TTC549 (cell line): ENCODE measurements around the gene RALGAPB.
"Not testable (repeated sequence)": the region's sequence is repeated elsewhere in the genome, so short reads cannot be mapped to it uniquely, and the experiment has no call there.

Experiments
- FAIRE-seq: peaks from 2 replicates; lab custom pipeline; 2012; peaks lifted over from hg19 to GRCh38; lab: Jason Lieb, UNC

Gene RALGAPB

DNA sequence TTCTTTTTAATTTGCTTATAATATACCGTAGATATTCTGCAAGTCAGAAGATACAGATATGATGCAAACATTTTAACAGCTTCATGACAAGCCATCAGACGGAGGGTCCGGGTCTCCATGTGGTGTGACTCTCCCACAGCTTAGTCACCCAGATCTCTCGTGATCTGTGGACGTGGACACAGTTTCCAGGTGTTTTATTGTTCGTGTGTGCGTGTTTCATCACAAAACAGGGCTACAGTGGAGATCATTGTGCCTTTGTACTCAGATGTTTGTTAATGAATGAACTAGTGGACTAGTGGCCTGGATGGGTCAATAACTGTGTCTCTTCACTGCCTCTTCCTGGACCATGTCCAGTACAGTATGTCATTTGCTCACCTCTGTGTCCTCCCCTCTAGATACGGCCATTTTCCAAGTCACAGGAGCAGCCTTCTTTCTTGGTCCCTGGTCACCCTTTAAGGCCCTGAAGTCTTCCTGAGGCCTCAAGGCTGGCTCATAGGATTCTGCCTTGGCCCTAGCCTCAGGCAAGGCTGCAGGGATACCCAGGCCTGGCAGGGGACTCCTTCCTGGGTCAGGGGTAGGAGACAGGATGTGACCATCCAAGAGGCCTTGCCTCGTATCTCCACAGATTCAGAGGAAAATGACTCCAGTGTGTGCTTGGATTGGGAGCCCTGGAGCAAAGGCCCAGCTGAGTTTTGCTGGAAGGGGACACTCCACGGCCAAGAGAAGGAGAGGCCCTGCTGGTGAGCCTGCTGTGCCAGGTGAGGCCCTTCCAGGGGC is 112.9 kb downstream of the RALGAPB start:
- no peak for FAIRE-seq

DNA sequence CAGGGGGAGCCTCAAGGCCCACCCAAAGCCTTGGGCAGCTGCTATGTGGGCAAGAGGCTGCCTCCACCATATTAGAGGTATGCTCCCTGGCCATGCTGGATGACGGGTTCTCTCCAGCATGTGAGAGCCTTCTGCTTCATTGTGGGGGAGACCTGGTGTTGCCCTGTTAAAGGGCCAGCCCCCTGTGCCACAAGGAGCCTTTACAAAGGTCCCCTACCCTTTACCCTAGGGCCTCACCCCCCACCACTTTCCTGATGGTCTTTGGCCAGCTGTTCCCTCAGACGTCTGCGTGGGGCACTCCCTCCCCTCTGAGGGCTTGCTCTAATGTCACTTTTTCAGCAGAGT is 113.5 kb downstream of the RALGAPB start:
- FAIRE-seq, result no peak

DNA sequence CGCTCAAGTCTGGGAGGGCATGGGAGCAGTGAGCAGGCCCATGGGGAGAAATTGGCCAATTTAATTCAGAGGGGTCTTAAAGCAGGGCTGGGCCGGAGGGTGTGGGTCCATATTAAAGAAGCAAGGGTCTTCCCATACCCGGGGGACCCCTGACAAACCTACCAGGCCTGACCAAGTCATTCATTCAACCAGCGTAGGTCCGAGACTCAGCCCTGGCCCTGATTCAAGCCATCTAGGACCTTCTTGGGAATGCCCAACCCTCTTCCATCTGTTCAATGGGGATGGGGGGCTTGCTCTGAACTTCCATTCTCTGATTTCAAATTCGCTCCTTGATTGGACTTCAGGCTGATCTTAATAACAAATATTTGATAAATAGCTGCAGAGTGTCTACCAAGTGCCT is 115.7 kb downstream of the RALGAPB start:
- no peak for FAIRE-seq

DNA sequence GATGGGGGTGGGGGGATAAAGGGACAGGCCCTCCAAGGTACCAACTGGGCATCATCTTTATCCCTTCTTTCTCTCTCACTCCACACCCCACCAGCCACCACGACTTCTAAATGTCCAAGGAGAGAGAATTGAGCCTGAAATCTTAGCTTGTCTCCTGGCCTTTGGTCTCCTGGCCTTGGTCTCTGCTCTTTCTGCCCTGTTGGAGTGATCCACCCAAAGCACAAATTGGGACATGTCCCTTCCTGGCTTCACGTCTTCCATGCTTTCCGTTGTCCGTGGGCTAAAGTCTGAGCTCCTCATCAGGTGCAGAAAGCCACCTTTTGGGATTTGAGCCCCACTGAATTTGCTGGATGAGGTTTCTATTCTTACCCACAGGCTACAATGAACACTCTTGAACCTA is 116.7 kb downstream of the RALGAPB start:
- no peak for FAIRE-seq

DNA sequence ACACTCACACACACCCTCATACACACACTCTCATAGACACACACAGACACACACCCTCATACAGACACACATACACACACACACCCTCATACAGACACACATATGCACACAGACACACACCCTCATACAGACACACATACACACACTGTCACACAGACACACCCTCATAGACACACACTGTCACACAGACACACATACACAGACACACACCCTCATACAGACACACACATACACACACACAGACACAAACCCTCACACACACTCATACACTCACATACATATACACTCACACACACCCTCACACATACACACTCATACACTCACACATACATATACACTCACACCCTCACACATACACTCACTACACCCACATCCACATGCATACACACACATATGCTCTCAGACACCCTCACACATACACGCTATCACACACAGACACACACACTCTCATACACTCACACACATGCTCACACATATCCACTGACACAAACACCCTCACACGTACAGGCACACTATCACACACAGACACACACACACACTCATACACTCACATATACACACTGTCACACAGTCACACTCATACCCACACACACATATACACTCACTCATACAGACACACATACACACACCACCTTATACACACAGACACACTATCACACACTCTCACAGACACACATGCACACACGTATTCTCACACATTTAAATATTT is 117.5 kb downstream of the RALGAPB start:
- no peak for FAIRE-seq

DNA sequence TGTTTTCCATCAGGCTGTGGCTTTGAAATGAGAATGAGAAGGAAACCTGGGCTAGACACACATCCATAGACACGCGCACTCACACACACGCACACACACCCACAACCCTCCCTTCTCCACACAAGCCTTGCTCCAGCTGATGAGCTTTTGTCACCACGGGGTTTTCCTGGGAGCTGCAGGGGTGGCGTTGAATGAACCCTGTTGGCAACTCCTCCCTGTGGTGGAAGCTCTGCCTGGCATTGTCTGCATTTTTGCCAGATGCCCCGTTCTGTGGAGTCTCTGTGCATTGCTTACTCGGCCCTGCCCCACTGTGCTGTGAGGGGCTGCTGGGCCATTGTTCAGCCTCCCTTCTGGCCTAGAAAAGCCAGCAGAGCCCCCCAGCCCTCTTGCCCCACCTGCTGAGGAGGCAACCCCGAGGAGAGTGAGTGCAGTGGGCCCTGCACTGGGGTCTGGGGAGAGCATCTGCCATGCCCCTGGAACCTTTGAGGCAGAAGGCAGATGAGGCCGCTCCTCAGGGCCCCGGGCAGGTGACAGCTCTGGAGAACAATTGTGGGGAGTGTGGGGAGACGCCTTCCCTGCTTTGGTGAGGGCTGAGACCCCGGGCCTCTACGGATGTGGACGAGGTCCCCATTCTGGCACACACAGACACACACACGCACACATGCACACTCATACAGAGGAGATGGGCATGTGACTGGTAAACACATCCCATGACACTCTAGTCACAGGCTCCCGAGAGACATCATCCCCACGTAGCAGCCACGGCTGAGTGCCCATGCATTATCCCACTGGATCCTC is 118.2 kb downstream of the RALGAPB start:
- no peak for FAIRE-seq

DNA sequence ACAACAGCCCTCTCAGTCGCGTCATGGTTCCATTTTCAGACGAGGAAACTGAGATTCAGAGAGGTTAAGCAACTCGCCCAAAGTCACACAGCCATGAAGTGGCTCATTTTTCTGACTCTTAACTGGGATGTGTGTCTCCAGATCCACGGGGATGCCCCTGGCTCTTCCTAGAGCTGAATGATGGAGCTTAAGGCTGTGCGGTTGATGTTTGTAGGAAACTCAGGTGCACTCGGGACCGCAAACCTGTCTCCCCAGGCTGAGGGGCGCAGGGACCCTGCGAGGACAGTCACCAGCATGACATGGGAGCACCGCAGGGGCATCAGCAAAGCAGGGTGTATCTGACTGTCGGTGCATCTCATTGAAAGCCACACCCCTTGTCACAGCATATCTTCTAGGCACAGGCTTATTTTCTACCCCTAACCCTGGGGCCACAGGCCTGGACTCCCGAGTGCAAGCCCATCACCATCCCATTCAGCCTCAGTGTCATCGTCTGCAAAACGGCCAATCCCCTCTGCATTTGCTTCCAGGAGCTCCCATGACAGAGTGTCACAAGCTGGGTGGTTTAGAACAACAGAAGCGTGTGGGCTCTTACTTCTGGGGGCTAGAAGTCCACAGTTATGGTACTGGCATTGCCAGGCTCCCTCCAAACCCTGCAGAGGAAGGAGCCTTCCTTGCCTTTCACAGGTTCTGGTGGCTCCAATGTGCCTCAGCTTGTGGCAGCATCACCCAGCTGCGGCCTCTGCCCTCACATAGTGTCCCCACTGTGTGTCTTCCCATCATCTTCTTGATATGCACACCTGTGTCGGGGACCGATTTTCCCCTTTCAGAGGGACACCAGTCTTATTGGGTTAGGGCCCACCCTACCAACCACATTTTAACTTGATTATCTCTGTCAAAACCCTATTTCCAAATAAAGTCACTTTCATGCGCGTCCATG is 119.1 kb downstream of the RALGAPB start:
- FAIRE-seq, result no peak

DNA sequence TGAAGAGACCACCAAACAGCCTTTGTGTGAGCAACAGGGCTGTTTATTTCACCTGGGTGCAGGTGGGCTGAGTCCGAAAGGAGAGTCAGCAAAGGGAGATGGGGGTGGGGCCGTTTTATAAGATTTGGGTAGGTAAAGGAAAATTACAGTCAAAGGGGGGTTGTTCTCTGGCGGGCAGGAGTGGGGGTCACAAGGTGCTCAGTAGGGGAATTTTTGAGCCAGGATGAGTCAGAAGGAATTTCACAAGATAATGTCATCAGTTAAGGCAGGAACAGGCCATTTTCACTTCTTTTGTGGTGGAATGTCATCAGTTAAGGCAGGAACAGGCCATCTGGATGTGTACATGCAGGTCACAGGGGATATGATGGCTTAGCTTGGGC is 119.8 kb downstream of the RALGAPB start:
- FAIRE-seq, result not testable (repeated sequence)

DNA sequence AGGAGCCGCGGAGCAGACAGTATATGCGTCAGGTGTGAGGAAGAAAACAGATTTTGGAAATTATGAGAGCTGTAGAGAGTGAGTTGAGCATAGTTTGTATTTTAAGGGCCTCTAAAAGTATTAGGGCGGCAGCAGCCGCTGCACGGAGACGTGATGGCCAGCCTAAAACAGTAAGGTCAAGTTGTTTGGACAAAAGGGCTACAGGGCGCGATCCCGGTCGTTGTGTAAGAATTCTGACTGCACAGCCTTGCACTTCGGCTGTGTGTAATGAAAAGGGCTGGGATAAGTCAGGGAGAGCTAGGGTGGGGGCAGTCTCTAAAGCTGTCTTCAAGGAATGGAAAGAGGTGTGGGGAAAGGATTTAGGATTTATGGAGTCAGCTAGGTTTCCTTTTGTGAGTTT is 121.6 kb downstream of the RALGAPB start:
- FAIRE-seq, result not testable (repeated sequence)

DNA sequence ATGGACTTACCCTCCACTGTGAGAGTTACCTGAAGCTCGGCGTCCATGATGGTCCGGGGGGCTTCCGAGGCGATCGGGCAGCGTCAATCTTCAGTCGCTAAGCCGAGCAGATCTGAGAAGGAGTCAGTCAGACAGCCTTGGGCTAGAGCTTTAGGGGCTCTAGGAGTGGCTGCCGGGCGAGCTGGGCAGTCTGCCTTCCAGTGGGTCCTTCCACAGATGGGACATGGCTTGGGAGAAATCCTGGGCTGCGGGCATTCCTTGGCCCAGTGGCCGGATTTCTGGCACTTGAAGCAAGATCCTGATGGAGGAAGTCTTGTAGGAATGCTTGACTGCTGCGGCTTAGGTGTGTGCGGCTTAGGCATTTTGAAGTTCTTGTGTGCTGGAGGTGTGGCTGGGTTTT is 123.2 kb downstream of the RALGAPB start:
- FAIRE-seq, result not testable (repeated sequence)

DNA sequence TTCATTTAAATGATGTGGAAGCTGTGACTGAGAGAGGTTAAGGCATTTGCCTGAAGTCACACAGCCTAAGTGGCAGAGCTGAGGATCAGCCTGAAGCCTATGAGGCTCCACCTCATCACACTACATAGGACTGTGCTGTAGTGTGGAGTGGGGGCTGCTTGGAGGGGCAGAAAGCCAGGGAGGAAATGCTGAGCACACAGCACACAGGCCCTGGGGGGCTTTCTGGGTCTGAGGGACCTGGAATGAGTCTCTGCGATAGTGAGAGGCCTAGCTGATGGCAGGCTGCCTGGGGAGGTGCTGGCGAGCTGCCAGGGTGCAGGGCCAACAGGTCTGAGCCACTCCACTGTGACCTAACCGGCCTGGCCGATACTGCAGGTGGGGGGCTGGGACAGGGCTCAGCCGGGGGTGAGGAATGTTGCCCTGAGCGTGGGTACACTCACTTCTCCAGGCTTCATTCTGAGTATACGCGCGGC is 126.8 kb downstream of the RALGAPB start:
- no peak for FAIRE-seq

DNA sequence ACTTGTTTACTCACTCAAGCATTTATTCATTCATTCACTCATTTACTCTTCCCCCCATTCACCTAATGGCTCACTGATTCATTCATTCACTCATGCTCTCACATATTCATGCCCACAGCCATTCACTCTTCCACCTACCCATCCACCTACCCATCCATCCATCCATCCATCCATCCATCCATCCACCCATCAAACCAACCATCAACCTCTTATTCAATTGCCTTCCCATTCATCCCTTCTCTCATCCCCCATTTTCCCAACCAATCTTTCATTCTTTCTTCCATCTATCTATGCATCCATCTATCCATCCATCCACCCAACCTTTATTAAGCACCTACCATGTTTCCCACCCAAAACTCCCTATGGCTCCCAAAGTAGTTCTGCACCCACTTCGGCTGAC is 127.4 kb downstream of the RALGAPB start:
- no peak for FAIRE-seq

DNA sequence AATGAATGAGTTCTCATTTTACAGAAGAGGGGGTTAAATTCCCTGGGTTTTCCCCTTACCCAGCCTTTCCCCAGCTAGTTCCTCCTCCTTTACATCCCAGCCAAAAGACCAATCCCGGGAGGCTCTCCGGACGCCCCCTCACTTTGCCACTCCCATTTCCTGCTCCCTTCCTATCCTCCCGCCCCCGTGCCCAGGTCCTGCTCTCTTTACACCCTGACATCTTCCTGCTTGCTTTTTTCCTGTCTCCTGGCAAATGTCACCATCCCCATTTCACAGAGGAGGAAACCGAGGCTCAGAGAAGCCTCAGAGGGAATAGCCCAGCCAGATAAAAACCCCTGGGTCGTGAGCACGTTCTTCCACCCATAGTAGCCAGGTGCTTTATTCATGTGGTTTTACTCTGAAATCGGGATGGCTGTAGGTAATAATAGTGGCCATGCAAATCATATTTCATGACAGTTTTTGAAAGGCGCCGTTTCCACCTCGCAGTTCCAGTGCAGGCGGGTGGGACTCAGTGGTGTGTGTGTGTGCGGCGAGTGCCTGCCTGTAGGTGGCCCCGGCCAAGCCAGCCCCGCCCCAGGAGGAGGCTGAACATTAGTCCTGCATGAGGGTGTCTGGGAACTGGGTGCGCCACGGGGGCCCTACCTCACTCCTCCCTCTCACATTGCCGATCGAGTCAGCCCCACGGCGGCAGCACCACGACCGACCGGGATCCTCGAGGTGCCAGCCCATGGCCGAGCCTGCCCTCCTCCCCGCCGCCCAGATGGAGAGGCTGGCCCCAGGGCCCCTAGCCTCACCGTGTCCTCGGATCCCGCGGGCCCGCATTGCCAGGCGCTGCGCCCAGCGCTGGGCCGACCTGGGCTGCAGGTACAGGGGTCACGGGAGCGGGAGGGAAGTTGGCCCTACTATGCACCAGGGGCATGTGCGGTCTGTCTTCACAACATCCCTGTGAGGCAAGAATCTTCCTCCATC is 128.9 kb downstream of the RALGAPB start, which contains the start of gene ARHGAP40:
Gene ARHGAP40 (plus strand): TSS at position 594 of the 969 bp plus-strand sequence.
- no peak for FAIRE-seq

DNA sequence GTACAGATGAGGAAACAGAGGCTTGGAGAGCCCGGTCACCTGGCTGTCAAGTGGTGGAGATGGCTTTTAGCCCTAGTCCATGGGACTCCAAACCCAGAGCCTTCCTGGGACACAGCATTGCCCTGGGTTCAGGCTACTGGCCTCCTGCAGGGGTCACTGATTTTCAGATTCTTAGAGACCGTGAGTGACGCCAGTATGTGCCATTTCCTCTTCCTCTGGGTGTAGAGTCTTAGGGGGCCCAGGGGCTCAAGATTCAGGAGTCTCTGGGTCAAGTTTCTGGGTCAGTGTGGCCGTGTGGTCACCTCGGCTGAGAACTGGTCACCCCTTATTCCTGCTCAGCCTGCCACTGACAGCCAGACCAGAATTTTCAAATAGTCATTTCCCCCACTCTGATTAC is 129.5 kb downstream of the RALGAPB start:
- no peak for FAIRE-seq

DNA sequence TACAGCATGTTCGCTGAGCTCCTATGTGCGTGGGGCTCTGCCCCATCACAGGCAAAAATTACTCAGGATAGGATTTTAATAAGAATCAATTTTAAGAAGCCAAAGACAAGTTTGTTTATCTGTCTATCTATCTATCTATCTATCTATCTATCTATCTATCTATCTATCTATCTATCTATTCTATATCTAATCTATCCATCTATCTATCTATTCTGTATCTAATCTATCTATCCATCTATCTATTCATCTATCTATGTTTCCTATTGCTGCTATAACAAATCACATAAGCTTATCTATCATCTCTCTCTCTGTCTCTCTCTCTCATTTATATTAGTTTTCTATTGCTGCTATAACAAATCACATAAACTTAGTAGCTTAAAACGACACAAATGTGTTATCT is 130.6 kb downstream of the RALGAPB start:
- FAIRE-seq, result no peak

DNA sequence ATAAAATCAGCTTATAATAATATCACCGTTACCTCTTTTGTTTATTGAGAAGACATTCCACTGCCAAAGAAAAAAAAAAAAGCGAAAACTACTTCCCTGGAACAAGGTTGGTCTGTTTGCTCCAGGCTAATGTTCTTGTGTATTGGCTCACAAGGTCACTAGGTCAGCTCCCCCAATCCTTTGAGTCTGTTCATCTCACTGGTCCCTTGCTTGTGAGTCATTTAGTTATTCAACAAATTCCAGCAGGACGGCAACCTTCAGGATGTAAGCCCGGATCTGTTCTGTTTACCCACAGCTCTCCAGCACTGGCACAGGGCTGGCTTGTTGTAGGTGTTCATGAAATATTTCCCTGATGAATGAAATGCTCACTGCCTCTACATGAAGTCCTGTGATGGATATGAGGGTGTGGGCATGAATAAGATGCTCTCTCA is 132.2 kb downstream of the RALGAPB start:
- no peak for FAIRE-seq

DNA sequence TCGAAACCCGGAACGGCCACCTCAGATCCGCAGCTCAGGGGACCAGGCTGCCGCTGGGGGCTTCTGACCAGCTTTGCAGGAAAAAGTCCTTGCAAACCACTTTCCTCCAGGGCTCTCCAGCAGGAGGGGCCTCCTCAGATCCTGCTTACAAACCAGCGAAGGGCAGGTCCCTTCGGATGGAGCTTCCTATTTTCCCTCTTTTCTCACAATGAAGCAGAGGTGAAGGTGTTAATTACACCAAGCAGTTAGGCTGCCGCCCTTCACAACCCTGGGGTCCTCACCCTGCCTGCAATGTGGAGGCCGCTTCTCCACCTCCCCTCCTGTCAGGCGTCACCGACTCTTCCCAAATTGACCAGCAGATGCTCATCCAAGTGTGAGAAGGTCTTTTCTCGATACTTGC is 134.7 kb downstream of the RALGAPB start:
- no peak for FAIRE-seq

DNA sequence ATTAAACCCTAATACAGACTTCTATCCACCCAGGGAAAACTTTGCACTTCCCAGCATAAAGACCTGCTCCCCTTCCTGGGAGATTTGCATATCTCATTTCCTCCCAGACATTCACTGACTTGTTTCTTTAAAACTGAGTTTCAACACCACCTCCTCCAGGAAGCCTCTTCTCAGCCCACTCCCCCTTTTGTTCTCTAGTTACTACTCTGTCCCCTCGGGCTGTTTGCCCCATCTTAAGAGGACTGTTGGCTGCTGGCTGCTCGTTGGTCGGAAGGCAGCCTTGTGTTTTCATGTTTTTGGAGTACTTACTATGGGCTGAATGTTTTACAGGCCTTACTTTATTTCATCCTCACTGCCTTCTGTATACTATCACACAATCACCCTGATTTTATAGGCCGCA is 135.5 kb downstream of the RALGAPB start:
- FAIRE-seq, result no peak

DNA sequence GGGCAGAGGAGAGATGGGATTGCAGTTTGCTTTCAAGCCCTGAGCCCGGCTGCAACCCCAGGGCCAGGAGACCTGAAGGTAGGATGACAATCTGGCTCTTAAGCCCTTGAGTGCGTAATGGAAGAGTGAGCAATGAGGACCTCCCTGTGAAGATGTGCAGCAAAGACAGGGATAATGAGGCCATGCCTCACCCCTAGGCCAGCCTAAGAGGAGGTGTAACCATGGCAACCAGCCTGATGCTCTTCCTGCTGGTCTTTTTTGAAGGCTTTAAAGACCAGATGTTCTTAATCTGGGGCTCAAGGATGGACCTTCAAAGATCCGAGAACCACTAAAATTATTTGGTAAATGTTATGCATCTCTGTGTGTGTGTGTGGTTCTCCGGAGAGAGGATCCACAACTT is 137.2 kb downstream of the RALGAPB start:
- FAIRE-seq, result no peak

DNA sequence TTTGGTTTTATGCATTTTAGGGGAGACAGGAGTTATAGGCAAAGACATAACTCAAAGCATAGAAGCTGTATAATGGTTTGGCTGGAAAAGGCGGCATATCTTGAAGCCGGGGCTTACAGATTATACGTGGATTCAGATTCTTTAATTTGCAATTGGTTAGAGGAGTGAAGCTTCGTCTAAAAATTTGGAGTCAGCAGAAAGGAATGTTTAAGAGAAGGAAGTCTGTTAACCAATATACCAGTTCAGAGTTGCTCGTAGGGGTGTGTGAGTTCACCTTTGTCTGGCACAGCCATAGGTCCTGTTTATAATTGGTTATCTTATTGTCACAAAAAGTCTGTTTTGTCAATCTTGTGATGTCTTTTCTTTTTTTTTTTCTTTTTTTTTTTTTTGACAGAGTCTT is 137.9 kb downstream of the RALGAPB start:
- no peak for FAIRE-seq
